HG03196 (cell line): ENCODE measurements around the gene KRT83.
"Not testable (repeated sequence)": the region's sequence is repeated elsewhere in the genome, so short reads cannot be mapped to it uniquely, and the experiment has no call there.

Source experiments
- ATAC-seq: cut with Tn5 transposase; IDR thresholded peaks from one replicate; pipeline ENCODE4 v1.9.1; 2021; ENCODE audit not compliant: unreplicated experiment

KRT83 gene

DNA sequence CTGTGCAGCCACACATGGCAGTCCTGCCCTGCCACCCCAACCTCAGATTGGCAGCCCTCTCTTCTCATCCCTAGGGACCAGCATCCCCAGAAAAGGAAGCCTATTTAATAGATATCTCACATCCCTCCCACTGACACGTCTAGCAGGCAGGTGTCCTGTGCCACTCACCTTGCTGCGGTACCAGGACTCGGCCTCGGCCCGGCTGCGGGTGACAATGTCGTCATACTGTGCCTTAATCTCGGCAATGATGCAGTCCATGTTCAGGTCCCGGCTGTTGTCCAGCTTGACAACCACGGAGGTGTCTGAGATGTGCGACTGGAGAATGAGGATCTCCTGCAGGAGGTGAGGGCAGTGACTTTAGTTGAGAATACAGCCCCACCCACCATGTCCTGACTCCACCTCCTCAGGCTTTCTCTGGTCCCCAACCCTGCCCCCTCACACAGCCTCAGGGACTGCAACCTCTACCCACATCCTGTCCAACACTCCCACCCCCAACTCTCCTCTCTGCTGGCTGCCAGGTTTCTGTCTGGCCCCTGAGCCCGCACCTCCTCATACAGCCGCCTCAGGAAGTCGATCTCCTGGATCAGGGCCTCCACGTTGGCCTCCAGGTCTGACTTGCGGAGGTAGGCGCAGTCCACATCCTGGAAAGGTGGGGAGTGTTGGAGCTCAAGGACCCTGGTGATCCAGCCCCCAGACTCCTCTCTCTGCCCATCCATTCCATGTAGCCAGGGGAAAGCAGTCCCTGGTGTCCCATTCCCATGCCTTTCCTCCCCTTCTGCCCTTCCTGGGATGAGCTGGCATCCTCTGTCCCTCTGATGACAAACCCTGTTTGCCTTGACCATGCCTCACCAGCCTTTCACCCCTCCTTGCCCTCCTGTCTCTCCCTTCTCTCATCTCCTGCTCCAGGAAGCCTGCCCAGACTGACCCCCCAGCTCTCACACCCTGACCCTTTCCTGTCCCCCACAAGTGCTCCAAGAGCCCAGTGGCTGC, 33.1 kb downstream of the KRT83 start:
- peak; percentile 79 for ATAC-seq

DNA sequence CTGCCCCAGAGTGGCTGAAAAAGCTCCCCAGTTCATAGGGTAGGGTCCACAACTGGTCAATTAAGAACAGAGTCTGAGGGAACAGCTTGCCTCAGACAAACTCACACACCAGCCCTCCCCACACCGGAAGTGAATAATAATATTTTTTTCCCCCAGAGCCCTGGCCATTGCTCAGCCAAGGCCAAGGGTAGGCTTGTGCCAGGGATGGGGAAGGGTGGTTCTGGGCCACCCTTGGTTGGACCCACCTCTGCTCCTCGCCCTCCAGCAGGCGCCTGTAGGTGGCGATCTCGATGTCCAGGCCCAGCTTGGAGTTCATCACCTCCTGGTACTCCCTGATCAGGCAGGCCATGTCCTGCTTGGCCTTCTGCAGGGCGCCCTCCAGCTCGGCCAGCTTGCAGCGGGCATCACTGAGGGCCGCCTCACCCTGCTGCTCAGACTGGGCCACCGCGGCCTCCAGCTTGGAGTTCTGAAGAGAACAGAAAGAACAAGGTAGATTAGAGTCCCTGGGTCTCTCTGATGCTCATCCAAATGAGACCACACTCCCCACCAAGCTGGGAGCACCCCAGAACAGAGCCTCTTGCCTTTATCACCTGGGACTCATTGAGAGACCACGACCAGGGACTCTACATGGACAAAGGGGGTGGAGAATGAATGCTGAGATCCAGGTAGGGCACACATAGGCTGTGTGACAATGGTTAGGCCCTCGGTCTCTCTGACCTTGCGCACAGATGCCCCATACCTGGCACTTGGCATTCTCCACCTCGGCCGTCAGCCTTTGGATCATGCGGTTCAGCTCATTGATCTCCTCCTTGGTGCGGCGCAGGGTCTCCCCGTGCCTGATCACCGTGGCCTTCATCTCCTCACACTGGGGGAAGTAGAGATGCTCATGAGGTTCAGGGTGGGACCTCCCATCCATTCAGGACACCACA, 34.1 kb downstream of the KRT83 start:
- ATAC-seq = not testable (repeated sequence)

DNA sequence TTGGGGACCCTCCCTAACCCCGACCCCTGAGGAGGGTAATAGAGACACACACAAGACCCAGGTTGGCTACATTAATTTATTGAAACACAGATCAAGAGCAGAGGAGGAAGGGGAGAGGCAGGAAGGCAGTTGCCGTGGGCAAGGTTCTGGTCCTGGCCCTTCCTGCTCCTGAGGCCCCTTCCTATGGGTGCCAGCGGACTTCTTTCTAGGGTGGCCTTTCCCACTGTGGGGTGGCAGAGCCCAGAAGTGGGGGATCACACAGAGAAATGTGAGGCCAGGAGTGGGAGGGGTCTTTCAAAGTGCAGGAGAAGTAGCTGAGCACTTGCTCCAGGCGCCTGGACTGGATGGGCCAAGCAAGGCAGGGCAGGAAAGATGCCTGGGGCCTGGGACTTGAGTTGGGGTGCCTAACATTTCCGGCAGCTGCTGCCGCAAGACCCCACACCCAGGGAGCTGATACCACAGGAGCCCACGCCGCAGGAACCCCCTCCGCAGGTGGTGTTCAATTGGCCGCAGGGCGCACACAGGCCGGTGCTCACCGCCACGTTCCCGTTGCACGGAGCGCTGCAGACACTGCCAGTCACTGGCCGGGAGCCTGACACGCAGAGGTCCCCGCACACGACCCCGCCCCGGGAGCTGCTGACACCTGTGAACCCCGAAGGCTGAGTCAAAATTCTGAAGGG, 35.2 kb downstream of the KRT83 start:
- no peak for ATAC-seq

DNA sequence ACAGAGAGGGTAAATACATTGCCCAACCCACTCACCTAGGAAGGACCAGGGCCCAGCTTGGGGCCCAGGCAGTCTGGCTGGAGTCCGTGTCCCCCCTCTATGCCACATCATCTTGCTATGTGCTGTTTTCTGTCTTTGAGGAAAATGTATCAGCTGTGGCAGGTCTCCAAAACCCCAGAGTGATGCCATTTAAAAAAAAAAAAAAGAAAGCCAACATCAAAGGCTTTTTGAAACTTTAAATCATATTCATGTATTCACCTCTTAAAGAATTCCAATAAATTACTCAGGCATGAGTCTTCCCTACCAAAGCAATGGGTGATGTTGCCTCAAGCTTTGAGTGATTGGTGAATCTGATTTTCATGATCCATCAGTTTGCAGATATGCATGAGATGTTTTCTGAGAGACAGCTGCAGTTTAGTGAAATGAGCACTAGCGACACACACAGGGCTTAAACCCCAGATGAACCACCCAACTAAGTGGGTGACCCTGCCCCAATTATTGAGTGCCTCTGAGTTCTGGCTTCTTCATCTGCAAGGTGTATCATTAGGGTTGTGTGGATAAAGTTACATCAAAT, 35.9 kb downstream of the KRT83 start:
- ATAC-seq = no peak

DNA sequence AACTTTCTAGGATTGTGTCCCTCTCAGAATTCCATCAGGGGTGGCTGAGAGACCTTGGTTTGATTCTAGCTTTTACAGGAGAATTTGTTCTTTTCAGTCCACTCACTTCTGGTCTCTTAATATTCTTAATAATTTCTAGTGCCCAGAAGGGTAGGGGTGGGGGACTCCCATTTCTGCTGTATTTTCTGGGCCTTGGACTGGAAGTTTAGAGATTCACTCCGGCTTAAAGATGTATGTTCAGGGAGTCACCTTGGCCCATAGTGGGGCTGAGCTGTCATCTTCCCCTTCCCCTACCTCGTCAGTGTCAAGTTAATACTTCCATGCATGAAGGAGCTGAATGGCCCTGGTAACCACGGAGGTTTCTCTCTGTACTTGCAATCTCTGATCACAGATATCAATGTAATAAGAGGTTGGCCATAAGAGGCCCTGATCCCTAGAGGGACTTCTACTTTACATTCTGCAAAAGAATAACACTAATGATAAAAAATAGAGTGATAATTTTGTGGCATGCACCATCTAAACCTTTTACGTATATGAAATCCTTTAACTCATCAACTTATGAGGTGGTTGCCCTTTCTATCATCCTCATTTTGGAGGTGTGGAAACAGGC, 36.5 kb downstream of the KRT83 start:
- ATAC-seq = no peak

DNA sequence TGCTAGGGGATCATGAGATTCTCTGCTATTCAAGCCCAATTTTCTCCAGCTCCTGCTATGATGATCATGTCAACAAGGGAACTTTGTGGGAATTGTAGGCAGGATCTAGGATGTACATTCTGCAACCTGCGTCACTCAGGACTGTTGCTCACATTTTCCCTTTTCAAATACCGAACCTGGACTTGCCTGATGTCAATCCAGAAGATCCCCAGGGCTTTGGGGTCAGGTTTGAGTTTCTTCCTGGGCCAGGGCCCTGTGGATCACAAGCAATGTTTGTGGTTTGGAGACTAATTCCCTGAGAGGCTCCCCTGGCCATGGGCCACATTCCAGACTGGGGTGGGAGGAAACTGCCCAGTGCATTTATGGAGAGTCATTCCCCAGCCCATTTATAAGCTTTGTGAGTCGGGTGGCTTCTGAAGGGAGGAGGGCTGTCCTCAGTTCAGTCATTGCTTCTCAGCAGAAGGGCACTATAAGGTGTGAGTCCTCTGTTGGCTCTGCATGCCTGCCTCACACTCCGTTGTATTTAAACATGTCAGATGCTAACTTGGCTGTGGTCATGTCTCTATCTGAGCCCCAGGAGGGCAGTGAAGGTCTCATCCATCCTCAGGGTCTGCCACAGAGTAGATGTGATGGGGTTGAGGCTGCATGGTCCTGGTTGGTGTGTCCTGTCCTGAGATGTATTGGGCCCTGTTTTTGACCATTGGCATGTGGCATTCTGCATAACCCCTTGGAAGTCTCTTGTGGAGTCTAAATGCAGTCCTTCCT, 40.2 kb downstream of the KRT83 start:
- no peak for ATAC-seq

DNA sequence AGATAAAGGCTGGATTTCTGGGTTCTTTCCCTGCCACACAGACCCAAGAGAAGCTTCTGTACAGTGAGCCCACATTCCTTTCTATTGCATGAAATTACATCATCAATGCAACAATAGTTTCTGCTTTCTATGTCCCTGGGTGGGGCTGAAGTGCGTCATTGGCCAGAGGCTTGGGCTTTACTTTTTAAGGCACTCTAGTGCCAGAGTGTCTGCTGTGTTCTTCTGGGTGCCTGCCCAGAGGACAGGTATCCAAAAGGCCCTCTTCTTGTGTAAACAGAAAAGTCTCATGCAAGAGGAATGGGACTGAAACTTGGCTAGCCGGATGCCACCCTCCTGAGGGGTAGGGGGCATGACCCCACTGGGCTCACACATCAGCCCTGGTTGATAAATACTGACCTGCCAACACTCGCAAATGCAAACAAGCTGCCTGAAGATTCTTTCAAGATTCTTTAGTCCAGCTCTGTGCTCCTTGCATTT, 40.8 kb downstream of the KRT83 start:
- ATAC-seq = no peak

DNA sequence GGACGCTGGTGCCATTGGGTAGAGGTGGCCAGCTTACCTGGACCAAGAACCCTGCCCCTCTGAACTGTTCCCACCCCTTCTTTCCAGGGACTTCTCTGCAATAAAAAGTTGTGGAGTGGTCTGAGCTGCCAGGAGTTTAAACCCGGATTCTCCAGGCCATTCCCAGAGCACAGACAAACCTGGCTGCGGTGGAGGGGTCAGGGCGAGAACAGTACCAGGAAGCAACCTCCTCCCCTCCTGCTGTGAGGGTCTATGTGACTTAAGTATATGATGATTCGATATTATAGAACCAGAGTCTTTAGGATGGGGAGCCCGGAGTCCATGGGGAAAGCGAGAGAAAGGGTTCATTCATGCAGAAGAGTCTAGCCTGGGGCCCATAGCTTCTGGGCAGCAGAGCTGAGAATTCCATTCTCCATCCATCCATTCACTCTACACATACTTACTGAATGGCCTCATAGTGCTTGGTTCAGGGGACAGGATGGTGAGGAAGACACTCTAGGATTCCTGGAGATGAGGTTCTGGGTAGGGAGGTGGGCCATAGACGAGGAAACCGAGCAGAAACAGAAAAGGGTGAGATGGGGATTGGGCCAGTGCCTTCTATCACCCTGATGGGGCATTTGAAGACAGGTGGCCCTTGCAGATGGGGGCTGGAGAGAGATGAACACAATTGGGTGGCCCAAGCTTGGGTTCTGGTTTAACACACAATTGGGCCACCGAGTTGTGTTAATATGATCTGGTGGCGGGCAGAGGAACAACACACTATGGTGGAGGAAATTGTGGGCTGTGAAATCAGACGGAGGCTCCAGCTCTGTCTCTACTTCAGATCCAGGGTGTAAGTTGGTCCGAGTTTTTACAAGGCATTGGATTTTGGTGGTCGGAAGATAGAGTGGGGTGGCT, 41.5 kb downstream of the KRT83 start:
- no peak for ATAC-seq

DNA sequence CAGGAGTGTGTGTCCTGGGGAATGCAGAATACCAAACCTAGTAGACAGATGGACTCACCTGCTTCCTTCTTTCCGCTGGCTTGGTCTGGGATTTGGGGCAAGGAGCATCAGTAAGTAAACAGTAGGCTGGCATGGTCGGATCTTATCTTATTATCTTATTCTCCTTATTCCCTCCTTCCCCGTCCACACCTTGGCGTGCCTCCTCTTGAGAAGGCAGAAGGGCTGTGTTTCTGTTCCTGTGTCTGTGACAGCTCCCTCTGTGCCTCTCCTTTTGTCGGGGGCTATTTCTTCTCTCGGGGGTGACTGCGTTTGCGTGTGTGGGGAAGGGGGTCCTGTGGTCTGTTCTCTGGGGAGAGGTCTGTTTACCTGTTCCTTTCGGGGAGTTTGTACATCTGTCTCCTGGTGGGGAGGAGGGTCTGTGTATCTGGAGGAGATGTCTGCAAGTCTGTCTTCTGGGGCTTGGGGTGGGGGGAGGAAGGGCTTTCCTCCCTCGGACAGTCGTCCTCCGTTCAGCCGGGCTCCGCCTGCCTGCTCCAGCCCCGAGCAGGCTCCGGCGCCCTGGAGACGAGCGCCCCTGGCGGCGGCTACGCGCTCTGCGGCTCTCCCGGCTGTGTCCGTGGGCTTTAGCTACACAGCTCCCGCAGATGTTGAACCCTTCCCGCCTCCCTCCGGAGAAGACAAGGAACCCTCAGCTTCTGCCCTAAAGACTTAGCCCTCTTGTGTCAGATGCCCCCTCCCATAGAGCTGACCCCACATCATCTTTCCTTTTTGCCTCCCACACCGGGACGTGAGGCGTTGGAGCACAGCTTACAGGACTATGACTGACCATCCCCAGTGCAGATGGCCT, 42.4 kb downstream of the KRT83 start:
- ATAC-seq = peak; percentile 58

DNA sequence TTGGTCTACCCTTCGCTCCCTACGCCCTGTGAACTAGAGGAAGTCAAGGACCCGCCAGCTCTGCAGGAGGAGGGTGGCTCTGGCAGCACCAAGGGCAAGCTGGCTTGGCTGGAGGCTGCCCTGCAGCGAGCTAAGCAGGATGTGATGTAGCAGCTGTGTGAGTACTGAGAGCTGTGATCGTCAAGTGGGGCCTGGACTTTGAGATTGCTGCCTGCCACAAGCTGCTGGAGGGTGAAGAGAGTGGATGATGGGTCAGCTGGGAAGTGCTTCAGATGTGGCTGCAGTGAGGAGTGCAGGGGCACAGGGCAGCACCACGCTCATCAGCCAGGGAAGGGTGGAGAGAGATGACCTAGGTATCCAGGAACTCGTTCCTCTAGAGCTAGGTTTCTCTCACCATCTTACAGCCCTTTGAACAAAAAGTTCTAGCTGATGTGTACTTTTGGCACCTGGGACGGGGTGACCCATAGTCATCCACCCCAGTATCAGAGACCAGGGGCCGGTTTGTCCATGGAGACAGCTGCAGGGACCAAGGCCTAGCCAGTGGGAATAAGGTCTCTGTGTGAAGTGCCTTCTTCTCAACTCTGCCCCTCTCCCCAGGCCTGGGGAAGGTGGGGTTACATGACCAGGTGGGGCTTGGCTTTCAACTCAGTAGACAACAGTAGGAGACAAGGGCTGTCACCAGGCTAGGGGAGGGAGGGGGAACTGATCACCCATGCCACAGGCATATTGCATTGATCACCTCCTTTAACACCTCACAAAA, 43.5 kb downstream of the KRT83 start:
- no peak for ATAC-seq

DNA sequence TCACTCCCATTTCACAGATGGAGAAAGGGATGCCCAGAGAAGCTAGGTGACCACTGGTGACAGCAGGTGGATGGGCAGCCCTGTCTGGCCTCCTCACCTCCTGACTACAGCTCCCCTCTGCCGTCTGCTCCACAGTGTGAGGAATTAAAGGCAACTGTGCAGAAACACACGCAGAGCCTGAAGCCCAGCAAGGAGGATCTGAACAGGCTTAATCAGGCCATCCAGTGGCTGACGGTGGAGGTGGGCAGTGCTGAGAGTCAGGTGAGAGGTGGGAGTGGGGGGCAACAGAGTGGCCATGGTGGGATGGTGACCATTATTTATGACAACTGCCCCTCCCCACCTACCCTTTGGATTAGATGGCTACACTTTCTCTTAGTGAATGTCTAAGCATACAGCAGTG, 45.5 kb downstream of the KRT83 start:
- ATAC-seq = no peak

DNA sequence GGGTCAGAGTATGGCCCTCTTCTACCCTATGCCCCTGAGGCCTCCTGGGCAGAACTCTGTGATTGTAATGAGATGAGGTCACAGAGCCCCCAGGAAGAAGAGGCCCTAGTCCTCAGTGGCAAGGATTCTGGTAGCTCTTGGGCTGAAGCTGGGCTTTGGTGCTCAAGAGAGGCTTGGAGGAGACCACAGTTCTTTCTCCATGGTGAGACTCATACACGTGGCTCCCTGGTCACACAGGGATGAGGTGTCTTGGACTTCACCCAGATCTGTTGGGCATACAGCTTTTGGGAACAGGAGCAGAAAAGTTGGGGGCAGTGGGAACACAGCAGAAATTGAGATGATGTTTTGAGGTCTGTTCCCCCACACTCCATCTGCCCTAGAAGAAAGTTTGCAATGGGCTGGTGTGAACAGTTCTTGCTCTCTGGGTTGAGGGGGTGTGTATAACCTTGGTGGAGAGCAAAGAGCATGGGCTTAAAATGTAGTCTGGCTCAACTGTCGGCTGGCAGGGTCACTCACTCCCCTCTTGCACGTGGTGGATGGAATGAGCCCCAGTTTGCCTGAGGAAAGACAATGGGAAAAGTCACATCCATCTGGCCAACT, 46.6 kb downstream of the KRT83 start, which contains the start of gene KRT86:
Gene KRT86 (plus strand): TSS at position 125 of the 600 bp plus-strand sequence. CDS start 27,272 bp downstream, outside the sequence.
- no peak for ATAC-seq

DNA sequence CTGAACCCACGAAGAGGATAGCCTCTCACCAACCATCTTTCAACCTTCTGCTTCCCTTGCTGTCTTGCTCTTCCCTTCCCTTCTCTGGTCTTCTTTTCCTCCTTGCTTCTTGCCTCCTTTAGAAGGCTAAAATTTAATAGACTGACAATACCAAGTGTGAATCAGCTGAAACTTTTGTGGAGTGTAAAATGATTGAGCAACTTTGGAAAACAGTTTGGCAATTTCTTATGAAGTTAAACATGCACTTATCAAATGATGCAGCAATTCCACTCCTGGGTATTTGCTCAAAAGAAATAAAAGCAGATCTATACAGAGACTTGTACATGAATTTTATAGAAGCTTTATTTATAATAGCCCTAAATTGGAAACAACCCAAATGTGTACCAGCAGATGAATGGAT, 50.0 kb downstream of the KRT83 start:
- no peak for ATAC-seq

DNA sequence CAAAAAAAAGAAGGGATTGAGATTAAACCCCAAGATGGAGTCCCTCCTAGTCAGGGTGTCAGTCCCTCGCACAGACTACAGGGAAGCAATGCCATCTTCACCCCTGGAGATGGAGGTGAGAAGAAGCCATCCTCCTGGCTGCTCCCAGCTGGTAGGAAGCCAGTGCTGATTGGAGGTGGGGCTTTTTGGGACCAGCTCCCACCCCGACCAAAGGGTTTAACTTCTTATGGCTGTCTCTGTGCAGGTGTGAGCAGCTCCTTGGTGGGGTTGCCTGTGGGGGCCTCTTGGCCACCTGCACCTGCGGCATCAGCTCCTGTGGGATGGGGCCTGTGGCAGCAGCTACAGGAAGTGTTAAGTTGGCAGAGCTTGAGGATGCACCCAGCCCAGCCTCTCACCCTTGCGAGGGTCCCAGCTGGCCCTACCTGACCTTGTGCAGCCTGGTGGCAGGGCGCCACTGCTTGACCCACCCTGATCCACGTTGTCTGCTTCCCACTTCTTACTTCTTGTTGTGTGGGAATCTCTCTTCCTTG, 50.6 kb downstream of the KRT83 start:
- no peak for ATAC-seq

DNA sequence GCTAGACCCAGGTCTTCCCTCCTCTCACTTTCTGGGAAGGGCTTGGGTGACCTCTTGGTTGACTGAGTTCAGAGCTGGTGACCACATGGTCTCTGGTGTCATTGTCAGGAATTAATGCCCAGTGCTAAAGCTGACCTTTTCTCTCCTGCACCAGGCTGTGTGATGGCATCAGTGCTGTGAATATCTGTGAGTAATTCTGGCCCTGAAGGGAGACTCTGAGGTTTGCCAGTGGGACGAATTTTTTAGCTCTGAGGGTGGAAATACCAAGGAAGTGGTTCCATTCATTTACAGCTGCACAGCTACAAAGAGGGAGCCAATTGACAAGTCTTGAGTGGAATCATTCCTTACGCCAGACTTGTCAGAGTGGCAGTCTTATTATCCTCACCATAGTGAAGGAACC, 53.0 kb downstream of the KRT83 start:
- no peak for ATAC-seq

DNA sequence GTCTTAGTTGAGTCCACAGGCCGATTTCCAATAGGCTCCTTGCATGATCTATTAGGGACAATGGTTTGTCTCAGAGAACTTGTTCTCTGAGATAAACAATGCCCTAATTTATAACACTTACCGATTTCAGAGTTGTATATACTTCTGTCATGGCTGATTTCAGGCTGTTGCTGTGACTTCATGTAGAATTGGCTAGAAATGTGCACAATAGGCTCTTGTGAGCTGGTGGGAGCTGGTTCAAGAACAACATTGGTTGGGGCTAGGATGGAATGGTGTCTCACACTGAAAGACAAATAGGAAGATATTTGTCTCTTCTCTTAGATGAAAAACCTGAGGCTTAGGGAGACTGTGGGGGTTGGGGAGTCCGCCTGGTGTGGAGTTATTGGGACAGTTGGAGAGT, 53.5 kb downstream of the KRT83 start:
- ATAC-seq = no peak
